Loucy (cell line): Measurements from ENCODE around the gene NRG3.

Experiments
- CTCF ChIP-seq: fragments of 200-600 bp; sonication (generic); conservative IDR thresholded peaks from 2 replicates; pipeline ENCODE4 v1.5.1; 2014; ENCODE audit warnings: mild to moderate bottlenecking, antibody characterized with exemption, low read length
- EZH2phosphoT487 ChIP-seq: fragments of 200-600 bp; IDR thresholded peaks from 2 replicates; pipeline ENCODE4 v1.6.1; 2018; ENCODE audit warnings: antibody characterized with exemption, mild to moderate bottlenecking, moderate library complexity, borderline replicate concordance

- no peak for TF ChIP-seq CTCF
- TF ChIP-seq EZH2phosphoT487: no peak
Observed at GRCh38 chr10:81917666-81918065, 42.7 kb downstream of the NRG3 start.
